ENCODE results near the gene TCF20.

TCF20 gene

GRCh38 chr22:42265321-42265720 lies 5.1 kb downstream of the TCF20 start:
- no peaks in the 10 kb centered on the region for H3K27me3 ChIP-seq (ENCODE audit: insufficient read depth, poor library complexity, severe bottlenecking)
- H3K27ac ChIP-seq (replicated peaks) = no peak overlapping the region
- TF ChIP-seq, protein P1, sequence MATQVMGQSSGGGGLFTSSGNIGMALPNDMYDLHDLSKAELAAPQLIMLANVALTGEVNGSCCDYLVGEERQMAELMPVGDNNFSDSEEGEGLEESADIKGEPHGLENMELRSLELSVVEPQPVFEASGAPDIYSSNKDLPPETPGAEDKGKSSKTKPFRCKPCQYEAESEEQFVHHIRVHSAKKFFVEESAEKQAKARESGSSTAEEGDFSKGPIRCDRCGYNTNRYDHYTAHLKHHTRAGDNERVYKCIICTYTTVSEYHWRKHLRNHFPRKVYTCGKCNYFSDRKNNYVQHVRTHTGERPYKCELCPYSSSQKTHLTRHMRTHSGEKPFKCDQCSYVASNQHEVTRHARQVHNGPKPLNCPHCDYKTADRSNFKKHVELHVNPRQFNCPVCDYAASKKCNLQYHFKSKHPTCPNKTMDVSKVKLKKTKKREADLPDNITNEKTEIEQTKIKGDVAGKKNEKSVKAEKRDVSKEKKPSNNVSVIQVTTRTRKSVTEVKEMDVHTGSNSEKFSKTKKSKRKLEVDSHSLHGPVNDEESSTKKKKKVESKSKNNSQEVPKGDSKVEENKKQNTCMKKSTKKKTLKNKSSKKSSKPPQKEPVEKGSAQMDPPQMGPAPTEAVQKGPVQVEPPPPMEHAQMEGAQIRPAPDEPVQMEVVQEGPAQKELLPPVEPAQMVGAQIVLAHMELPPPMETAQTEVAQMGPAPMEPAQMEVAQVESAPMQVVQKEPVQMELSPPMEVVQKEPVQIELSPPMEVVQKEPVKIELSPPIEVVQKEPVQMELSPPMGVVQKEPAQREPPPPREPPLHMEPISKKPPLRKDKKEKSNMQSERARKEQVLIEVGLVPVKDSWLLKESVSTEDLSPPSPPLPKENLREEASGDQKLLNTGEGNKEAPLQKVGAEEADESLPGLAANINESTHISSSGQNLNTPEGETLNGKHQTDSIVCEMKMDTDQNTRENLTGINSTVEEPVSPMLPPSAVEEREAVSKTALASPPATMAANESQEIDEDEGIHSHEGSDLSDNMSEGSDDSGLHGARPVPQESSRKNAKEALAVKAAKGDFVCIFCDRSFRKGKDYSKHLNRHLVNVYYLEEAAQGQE (IDR thresholded peaks at IDR 0.05; ENCODE audit: insufficient replicate concordance, low read depth) = no peak
- TF ChIP-seq, protein P2, sequence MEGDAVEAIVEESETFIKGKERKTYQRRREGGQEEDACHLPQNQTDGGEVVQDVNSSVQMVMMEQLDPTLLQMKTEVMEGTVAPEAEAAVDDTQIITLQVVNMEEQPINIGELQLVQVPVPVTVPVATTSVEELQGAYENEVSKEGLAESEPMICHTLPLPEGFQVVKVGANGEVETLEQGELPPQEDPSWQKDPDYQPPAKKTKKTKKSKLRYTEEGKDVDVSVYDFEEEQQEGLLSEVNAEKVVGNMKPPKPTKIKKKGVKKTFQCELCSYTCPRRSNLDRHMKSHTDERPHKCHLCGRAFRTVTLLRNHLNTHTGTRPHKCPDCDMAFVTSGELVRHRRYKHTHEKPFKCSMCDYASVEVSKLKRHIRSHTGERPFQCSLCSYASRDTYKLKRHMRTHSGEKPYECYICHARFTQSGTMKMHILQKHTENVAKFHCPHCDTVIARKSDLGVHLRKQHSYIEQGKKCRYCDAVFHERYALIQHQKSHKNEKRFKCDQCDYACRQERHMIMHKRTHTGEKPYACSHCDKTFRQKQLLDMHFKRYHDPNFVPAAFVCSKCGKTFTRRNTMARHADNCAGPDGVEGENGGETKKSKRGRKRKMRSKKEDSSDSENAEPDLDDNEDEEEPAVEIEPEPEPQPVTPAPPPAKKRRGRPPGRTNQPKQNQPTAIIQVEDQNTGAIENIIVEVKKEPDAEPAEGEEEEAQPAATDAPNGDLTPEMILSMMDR (IDR thresholded peaks at IDR 0.05; ENCODE audit: insufficient read depth, low read length) = no peak
- TF ChIP-seq GABPA (IDR thresholded peaks at IDR 0.05; ENCODE audit: low read depth) = no peak
- DNase-seq (ENCODE audit: low read depth in 1 of 2, low spot score in 1 of 2) = no peak
- no peak overlapping the region for H3K4me3 ChIP-seq (replicated peaks; ENCODE audit: insufficient read depth, low read length)

- TF ChIP-seq, protein P1 (IDR thresholded peaks at IDR 0.05; ENCODE audit: insufficient replicate concordance, low read depth) = no peak
- TF ChIP-seq SPI1 (IDR thresholded peaks at IDR 0.05; ENCODE audit: borderline replicate concordance, low read depth) (no peak), GABPA (IDR thresholded peaks at IDR 0.05; ENCODE audit: low read depth) (no peak), POLR2AphosphoS5 (IDR thresholded peaks at IDR 0.05; ENCODE audit: low read depth) (no peak)
- TF ChIP-seq, protein P2 (IDR thresholded peaks at IDR 0.05; ENCODE audit: insufficient read depth, low read length) = no peak
- no peak for DNase-seq (ENCODE audit: low read depth in 1 of 2, low spot score in 1 of 2)
- Histone ChIP-seq H3K4me3 (replicated peaks; ENCODE audit: insufficient read depth, low read length) (no peak overlapping the region), H3K27me3 (ENCODE audit: insufficient read depth, poor library complexity, severe bottlenecking) (no peaks in the 10 kb centered on the region), H3K27ac (replicated peaks) (no peak overlapping the region)
Measured at GRCh38 chr22:42263944-42264343, 6.5 kb downstream of the TCF20 start.

GRCh38 chr22:42262964-42263363 lies 7.5 kb downstream of the TCF20 start:
- TF ChIP-seq, protein P1 (IDR thresholded peaks at IDR 0.05; ENCODE audit: insufficient replicate concordance, low read depth) = no peak
- TF ChIP-seq GABPA (IDR thresholded peaks at IDR 0.05; ENCODE audit: low read depth) (no peak), POLR2AphosphoS5 (IDR thresholded peaks at IDR 0.05; ENCODE audit: low read depth) (no peak), SPI1 (IDR thresholded peaks at IDR 0.05; ENCODE audit: borderline replicate concordance, low read depth) (no peak)
- TF ChIP-seq, protein P2 (IDR thresholded peaks at IDR 0.05; ENCODE audit: insufficient read depth, low read length) = no peak

More at GRCh38 chr22:42262964-42263363, 7.5 kb downstream of the TCF20 start:
- Histone ChIP-seq H3K27me3 (ENCODE audit: insufficient read depth, poor library complexity, severe bottlenecking) (no peaks in the 10 kb centered on the region), H3K4me3 (replicated peaks; ENCODE audit: insufficient read depth, low read length) (no peak overlapping the region), H3K27ac (replicated peaks) (no peak overlapping the region)
- no peak for DNase-seq (ENCODE audit: low read depth in 1 of 2, low spot score in 1 of 2)
